K562 (cell line): ENCODE results near the gene ZKSCAN4. TPM values are rescaled to one million over a fixed set of nuclear protein-coding genes. Genes with fewer than 3 reads are reported as not detected.
A peak's percentile ranks its signal among the peaks of the same experiment; 100 is the strongest.

Experiments
- AFF4 ChIP-seq: sonication (generic); formaldehyde crosslinking; IDR thresholded peaks from 2 replicates; pipeline ENCODE4 v1.8.0; 2023; ENCODE audit warnings: mild to moderate bottlenecking, missing genetic modification reagents
- CHD4 ChIP-seq: fragments of 200-600 bp; sonication (generic); IDR thresholded peaks from 3 replicates; pipeline ENCODE4 v1.6.1; 2012; ENCODE audit warnings: low read depth, mild to moderate bottlenecking, mixed read lengths, low read length, inconsistent platforms; ENCODE audit not compliant: insufficient read depth, insufficient replicate concordance, poor library complexity, severe bottlenecking
- KAT7 ChIP-seq: sonication (generic); formaldehyde crosslinking; IDR thresholded peaks from 2 replicates; pipeline ENCODE4 v1.8.0; 2022; ENCODE audit warnings: missing genetic modification reagents, mild to moderate bottlenecking, borderline replicate concordance
- MXD1 ChIP-seq: fragments of 250-450 bp; sonication (Bioruptor Pico); IDR thresholded peaks from 2 replicates; pipeline ENCODE4 v1.8.0; 2021; ENCODE audit warnings: borderline replicate concordance, mild to moderate bottlenecking, moderate library complexity; ENCODE audit not compliant: poor library complexity, severe bottlenecking
- MYC ChIP-seq, 2 experiments: fragments of 250-450 bp in 1 of 2; sonication (Bioruptor Pico) in 1 of 2; IDR thresholded peaks; 2 replicates each; pipeline versions ENCODE4 v1.5.1 to v1.6.1; 2012 to 2021; ENCODE audit warnings: low read depth in 2 of 2, borderline replicate concordance in 1 of 2, improper control_type of control experiment in 1 of 2, low read length in 1 of 2, mild to moderate bottlenecking in 1 of 2, moderate library complexity in 1 of 2
- PHB2 ChIP-seq: fragments of 450-650 bp; IDR thresholded peaks from 2 replicates; pipeline ENCODE4 v1.6.1; 2017; ENCODE audit warnings: low read depth
- RAD21 ChIP-seq, 2 experiments: fragments of 250-450 bp in 1 of 2; fragments of 450-650 bp in 1 of 2; sonication (Bioruptor Pico) in 1 of 2; formaldehyde crosslinking in 1 of 2; IDR thresholded peaks in 1 of 2; conservative IDR thresholded peaks in 1 of 2; 2 replicates each; pipeline versions ENCODE4 v1.4.0 to v1.8.0; 2020 to 2022; ENCODE audit warnings: mild to moderate bottlenecking in 2 of 2, moderate library complexity in 1 of 2
- SIN3A ChIP-seq, 2 experiments: fragments of 150-350 bp in 1 of 2; IDR thresholded peaks; 2 replicates each; pipeline ENCODE4 v1.6.1; 2011 to 2016; ENCODE audit warnings: borderline replicate concordance in 2 of 2, low read depth in 2 of 2, low read length in 2 of 2, mild to moderate bottlenecking in 2 of 2, moderate library complexity in 2 of 2; ENCODE audit not compliant: control insufficient read depth in 1 of 2
- SMAD4 ChIP-seq: fragments of 250-450 bp; sonication (Bioruptor Pico); conservative IDR thresholded peaks from 2 replicates; pipeline ENCODE4 v1.8.0; 2021; ENCODE audit warnings: inconsistent platforms, mild to moderate bottlenecking, moderate library complexity
- USF2 ChIP-seq: sonication (generic); formaldehyde crosslinking; IDR thresholded peaks from 2 replicates; pipeline ENCODE4 v1.5.0; 2020; ENCODE audit warnings: missing genetic modification reagents
- ZBTB26 ChIP-seq: fragments of 450-650 bp; formaldehyde crosslinking; IDR thresholded peaks from 2 replicates; pipeline ENCODE4 v1.4.0; 2022; ENCODE audit warnings: missing genetic modification characterization
- ZKSCAN3 ChIP-seq: fragments of 250-450 bp; sonication (Bioruptor Pico); IDR thresholded peaks from 2 replicates; pipeline ENCODE4 v1.4.0; 2020
- ZNF551 ChIP-seq: fragments of 250-450 bp; sonication (Bioruptor Pico); IDR thresholded peaks from 2 replicates; pipeline ENCODE4 v1.5.0; 2021; ENCODE audit warnings: mild to moderate bottlenecking, moderate library complexity
- polyA plus RNA-seq, 8 experiments: library from polyadenylated mRNA; depleted of rRNA in 4 of 8; stranded (reverse) in 5 of 8; unstranded in 3 of 8; fragments of >200 nt; fragmentation: Nextera tagmentation in 2 of 8; fragmentation: Illumina TruSeq in 1 of 8; extraction: Ambion mirVana in 2 of 8; extraction: Trizol in 1 of 8; gene quantifications; 2 replicates each; pipeline versions ENCODE4 v1.2.1 to v1.2.3, GENCODE V29; 2011 to 2014; ENCODE audit warnings: inconsistent platforms in 1 of 8, missing spikeins in 1 of 8
- total RNA-seq, 7 experiments: library from RNA; depleted of rRNA in 6 of 7; stranded (reverse); fragments of >200 nt in 6 of 7; fragmentation: Illumina TruSeq in 2 of 7; extraction: Trizol in 2 of 7; gene quantifications; 2 replicates each; pipeline versions ENCODE4 v1.2.1 to v1.2.3, GENCODE V29; 2011 to 2021; ENCODE audit warnings: low replicate concordance in 1 of 7

ZKSCAN4 gene
- total and polyA plus RNA-seq, 9 of the 15 experiments (the other 6 are each of a cell fraction or from before 2014, with no cell fraction given), result 1.2 to 5.3 (median 4.7) TPM

GRCh38 chr6:28252009-28252975 is at the start of gene ZKSCAN4 (continued):
- TF ChIP-seq ZBTB26 (peak; percentile 96), MXD1 (peak; percentile 14), RAD21 (CRISPR knock-in tag; conservative IDR thresholded peaks at IDR 0.05 in 1 of 2, IDR thresholded peaks at IDR 0.05 in 1 of 2) (peak; percentile 35 to 38), PHB2 (no peak), CHD4 (peak; percentile 39), SIN3A (IDR thresholded peaks at IDR 0.05; ENCODE audit: borderline replicate concordance in 2 of 2, control insufficient read depth in 1 of 2, low read depth in 2 of 2, low read length in 2 of 2) (peak; percentile 75 to 82; a peak in 3 of 4 replicates), MYC (IDR thresholded peaks at IDR 0.05; ENCODE audit: low read depth, low read length) (0 out of 2 replicates have a peak, but pooled peaks have one; percentile 56), MYC (CRISPR knock-in tag; IDR thresholded peaks at IDR 0.05; ENCODE audit: borderline replicate concordance, low read depth) (no peak), ZKSCAN3 (no peak), SMAD4 (CRISPR knock-in tag) (peak; percentile 85), USF2 (CRISPR knock-in tag) (no peak), AFF4 (no peak), ZNF551 (no peak), KAT7 (CRISPR knock-in tag) (no peak; the same call in 1 of the 2 replicates)
